HG03280 (cell line): ENCODE data around the gene ARHGAP9.
"Not testable (repeated sequence)": the region's sequence is repeated elsewhere in the genome, so short reads cannot be mapped to it uniquely, and the experiment has no call there.

ENCODE experiments used
- ATAC-seq: cut with Tn5 transposase; IDR thresholded peaks from one replicate; pipeline ENCODE4 v1.9.1; 2021; ENCODE audit warnings: mild to moderate bottlenecking, moderate library complexity; ENCODE audit not compliant: unreplicated experiment

ARHGAP9 gene

DNA sequence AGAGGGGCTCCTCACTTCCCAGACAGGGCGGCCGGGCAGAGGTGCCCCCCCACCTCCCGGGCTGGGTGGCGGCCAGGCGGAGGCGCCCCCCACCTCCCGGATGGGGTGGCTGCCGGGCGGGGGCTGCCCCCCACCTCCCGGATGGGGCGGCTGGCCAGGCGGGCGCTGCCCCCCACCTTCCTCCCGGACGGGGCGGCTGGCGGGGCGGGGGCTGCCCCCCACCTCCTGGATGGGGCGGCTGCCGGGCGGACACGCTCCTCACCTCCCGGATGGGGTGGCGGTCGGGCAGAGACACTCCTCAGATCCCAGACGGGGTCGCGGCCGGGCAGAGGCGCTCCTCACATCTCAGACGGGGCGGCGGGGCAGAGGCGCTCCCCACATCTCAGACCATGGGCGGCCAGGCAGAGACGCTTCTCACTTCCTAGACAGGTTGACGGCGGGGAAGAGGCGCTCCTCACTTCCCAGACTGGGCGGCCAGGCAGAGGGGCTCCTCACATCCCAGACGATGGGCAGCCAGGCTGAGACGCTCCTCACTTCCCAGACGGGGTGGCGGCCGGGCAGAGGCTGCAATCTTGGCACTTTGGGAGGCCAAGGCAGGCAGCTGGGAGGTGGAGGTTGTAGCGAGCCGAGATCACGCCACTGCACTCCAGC lies 15.5 kb upstream of the ARHGAP9 start:
- not testable (repeated sequence) for ATAC-seq

DNA sequence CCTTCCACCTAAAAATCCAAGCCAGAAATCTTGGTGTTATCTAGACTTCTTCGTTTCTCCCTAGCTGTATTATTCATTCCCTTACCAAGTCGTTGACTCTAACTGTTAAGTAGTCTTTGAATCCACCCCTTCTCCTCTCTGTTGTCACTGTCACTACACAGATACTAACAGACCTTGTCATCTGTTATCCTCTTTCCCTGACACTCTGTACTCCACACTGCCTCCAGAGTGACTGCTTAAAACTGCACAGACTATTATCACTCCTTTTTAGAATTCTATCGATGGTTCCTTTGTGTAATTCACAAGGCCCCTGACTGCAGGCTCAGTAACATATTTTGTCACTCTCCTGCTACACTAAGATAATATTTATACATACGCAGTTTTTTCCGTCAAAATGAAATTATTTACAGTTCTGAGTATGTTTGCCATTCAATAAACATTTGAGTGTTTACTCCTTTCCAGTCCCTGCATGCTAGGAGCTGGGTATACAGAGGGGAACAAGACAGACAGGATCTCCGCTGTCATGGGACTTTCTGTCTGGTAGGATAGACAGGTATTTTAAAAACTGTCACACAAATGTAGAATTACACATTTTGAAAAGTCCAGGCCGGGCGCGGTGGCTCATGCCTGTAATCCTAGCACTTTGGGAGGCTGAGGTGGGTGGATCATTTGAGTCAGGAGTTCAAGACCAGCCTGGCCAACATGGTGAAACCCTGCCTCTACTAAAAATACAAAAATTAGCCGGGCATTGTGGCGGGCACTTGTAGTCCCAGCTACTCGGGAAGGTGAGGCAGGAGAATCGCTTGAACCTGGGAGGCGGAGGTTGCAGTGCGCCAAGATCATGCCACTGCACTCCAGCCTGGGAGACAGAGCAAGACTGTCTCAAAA lies 12.0 kb upstream of the ARHGAP9 start:
- no peak for ATAC-seq

DNA sequence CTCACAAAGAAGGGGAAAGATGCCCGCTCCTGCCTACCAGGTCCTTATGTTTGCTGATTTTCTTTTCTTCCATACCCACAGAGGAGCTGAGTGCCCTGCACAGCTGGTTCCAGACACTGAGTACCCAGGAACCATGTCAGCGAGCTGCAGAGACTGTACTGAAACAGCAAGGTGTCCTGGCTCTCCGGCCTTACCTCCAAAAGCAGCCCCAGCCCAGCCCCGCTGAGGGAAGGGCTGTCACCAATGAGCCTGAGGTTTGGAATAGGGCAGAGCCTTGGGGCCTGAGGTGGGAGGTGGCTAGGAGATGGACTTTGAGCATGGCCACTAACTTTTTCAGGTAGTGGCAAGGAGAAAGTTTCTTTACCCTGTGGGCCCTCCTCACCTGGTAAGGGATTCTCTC lies 10.5 kb upstream of the ARHGAP9 start:
- no peak for ATAC-seq

DNA sequence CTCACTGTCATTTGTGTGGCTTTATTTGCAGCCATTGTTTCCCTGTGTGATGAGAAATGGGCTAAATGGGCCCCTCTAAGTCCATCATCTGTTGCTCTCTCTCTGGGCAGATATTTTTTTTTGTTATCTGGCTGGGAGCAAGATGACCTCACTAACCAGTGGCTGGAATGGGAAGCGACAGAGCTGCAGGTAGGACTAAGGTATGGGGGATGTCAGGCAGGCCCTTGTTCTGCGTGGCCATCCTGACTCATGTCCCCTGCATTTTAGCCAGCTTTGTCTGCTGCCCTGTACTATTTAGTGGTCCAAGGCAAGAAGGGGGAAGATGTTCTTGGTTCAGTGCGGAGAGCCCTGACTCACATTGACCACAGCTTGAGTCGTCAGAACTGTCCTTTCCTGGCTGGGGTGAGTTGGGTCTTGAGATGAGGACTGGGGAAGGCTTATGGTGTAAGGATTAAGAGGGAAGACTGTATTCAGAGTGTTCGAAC lies 9.5 kb upstream of the ARHGAP9 start:
- no peak for ATAC-seq

DNA sequence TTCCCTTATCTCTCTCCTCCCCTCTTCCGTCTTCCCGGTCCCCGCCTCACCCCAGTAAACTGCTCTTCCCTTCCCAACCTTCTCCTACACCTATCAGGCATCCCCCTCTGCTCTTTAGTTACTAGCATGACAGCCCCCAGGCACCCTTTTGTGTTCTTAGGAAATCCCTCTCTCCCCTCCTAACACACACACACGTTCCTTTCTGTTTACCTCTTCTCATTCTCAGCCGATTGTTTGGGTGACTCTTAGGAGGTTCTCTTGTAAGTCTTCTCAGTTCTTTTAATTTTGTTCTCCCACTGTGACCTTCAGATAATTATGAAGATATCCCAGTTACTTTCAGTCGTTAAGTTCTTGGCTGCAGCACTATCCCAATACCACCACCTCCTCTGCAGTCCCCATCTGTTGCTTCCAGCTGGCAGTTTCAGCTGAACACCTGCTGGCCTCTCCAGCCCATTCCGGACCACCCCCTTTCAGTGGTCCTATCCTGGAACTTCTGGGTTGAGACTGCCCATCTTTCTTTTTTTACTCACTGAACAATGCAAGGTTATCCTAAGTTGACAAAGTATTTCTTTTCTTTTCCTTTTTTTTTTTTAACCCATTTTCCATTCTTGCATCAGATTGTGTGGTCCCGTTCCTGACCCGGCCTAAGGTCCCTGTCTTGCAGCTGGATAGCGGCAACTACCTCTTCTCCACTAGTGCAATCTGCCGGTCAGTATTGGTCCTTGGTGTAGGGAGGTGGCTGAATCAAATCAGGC lies 8.9 kb upstream of the ARHGAP9 start:
- no peak for ATAC-seq

DNA sequence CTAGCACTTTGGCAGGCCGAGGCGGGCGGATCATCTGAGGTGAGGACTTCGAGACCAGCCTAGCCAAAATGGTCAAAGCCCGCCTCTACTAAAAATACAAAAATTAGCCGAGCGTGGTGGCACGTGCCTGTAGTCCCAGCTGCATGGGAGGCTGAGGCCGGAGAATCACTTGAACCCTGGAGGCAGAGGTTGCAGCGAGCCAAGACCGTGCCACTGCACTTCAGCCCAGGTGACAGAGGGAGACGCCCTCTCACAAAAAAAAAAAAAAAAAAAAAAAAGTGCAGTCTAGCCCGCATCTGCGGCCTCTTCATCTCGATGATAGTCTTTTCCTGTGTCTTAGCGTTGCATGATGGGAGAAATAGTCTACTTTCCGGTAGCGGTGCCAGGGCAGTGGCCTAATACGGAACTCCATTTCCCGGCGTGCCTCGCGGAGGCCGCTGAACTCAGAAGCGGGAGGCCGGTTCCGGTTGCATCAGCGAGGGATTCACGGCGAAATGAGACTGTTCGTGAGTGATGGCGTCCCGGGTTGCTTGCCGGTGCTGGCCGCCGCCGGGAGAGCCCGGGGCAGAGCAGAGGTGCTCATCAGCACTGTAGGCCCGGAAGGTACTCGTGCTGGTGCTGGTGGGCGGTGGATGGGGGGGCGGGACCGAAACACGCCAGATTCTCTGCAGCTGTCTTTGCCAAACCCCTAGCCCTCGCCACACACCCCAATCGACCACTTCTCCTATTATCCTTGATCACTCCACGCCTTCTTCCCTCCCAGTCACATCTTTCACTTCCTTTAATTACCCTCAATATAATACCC lies 8.1 kb upstream of the ARHGAP9 start, which contains the start of gene MARS1:
TSS of gene MARS1 (plus strand) at position 472 of the 805 bp plus-strand sequence. CDS start at position 495, 23 bp downstream.
- ATAC-seq: peak; percentile 97

DNA sequence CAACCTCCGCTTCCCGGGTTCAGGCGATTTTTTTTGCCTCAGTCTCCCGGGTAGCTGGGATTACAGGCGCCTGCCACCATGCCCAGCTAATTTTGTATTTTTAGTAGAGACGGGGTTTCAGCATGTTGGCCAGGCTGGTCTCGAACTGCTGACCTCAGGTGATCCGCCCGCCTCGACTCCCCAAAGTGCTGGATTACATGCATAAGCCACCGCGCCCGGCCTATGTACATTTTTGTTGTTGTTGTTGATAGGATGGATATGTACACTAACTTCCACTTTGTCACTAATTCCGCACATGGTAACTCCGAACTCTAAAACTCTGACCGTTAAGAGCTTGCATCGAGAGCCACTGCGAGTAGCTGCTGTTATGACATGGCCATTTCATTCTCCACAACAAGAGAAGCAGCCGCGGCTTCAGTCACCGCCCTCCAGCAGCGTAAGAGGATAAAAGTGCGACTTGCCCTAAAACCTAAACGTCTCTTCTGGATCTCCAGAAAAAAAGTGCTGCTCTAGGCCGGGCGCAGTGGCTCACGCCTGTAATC lies 7.5 kb upstream of the ARHGAP9 start:
- ATAC-seq: no peak

DNA sequence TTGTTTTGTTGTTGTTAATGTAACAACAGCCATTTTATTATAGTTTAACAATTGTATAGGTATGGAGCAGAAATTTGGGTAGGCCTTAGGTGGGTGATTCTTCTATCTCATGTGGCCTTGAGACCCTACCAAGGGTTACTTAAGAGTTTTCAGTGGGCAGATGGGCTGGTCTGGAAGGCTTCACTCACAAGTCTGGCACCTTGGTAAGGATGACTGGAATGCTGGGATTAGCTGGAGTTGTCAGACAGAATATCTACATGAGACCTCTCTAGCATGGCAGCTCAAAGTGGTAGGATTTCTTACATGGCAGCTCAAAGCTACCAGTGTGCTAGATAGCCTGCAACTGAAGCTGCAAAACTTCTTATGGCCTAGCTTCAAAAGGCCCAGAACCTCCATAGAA lies 6.0 kb upstream of the ARHGAP9 start:
- ATAC-seq: no peak

DNA sequence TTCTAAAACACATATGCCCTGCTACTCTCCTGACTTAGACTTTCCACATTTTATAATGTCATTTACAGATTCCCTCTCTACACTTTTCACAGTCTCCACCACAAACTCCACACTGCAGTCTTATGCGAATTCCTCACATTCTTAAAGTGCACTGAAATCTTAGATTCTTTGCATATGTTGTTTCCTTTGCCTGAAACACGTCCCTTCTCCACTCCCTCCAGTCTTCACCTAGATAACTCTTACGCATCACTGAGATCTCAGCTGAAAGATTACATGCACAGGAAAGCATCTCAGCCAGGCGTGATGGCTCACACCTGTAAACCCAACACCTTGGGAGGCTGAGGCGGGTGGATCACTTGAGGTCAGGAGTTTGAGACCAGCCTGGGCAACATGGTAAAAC lies 3.8 kb upstream of the ARHGAP9 start:
- no peak for ATAC-seq

DNA sequence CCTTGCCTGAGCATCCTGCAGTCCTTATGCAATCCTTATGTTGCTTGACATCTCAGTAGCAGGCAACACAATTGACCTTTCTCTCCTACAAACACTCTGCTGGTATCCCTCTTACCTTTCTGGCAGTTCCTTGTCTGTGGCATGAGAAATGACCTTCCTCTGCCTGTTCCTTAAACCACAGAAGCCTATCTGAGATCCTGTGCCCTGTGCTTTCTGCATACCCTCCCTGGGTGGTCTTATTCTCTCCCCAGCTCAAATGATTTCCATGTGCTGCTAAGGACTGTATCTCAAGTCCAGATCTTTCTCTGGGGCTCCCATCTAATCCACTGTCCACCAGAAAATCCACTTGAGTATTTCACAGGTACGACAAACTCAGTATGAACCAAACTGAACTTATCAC lies 2.0 kb upstream of the ARHGAP9 start:
- no peak for ATAC-seq

DNA sequence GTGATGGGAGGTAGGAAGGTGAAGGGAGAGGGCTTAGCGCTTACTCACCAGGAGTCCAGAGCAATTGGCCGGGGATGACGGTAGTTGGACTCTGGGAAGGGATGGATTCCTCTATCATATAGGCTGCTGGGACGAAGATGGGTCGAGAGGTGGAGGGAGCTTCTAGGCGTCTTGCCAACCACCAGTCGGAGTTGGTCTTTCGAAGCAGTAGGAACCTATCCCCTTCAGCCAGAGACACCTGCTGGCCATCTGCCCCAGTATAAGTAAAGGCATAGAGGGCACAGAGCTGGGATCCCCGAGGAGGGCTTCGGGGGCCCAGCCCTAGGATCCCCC lies 657 bp downstream of the ARHGAP9 start:
- ATAC-seq: no peak

DNA sequence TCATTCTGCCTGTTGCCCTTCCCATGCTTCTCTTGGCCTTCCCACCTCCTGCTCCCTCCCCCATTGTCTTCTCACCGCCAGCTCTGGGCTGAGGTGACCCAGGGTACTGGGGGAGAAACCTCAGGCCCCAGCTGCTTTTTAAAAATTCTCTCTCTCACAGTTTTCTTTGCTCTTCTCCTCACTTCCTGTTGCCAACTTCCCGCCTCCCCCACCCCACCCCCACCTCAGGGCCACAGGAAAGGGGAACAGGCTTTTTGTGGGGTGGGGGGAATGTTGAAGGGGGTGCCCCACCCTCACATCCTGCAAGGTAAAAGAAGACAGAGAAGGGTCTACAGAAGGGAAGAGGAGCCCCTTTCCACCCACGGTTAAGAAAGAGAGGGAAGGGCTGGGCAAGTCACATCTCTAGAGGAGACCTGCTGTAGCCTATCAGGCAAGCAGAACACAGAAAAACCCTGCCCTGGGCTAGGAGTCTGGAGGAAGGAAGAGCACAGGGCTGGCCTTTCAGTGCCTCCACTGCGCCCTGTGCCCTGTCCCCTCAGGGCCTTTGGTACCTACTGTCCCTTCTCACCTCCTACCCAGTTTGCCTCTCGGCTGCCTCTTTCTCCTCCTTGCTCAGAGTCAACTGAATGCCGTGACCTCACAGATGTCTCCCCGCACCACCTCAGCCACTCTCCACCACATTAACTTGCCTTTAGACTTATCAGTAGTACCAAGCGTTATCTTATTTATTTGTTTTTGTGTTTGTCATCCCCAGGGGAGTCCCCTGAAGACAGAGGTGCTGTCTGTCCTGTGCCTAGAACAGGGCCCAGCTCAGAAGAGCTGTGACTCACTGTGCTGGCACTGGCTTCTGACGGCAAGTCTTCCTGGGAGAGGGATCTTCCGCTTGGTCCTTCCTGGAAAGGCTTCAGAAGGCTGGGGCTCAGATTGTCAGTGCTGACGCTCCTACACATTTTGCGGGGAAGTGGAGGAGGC lies 1.7 kb downstream of the ARHGAP9 start:
- ATAC-seq: no peak

DNA sequence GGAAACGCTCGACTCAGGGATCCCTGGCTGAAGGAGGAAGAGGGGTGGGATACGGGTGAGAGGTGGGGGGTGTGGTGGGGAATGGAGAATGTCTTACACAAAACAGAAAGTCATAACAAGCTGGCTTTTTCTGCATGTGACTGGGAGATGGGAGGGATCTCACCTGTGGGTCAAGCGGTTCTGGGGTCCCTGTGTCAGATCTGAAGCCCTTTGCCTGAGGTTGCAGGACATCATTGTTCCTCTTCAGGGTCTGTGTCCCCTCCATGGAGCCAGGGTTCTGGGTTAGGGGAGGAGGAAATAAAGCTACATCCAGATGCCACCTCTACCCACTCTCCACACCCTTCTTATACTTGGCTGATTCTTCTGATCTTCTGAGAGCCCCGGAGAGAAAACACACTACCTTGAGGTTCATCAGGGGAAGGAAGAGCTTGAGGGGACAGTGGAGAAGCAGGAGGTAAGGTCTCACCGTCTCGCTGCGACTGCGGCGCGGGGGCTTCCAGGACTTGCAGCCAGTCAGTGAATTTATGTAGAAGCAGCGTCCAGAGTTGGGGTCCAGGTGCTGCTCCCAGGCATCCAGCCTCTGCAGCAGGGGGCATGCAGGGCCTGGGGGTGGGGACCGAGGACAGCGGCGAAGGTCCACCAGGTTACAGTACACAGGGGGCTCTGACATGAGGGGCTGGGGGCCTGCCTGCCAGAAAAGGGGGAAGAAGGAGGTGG lies 2.5 kb downstream of the ARHGAP9 start:
- ATAC-seq: no peak

DNA sequence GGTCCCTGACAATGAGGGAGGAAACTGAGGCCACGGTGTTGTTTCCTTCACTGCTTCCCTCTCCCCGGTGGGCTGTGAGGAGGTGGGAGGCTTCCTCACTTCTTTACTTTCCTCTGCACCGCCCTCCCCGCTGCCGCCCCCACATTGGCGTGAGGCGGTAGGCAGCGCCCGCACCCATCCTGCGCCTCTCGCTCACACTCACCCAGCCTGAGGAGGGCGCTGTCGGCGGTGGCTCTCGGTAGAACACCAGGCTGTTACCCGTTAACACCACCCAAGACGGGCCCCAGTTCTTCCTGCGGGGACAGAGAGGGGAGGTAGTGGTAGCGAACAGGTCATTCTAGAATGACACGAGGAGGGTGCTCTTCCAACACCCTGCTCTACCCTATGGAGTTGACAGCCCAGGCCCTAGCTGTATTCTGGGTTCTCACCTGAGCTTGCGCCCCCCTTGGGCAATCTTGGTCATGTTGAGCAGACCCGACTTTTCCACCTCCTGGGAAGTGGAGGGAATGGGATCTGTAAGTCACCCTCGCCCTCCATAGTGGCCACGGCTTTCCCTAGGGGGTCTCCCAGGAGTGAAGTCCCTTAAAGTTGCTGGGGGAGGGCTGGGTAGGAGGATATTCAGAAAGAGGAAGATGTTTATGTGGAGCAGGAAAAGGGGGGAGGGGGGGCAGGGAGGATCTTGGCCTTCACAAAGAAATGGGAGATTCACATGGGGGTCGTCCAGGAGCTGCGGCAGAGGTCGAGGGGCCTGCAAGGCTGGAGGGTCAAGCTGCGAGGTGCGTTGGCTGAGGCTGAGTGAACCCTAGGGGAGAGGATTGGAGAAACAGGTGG lies 3.3 kb downstream of the ARHGAP9 start:
- ATAC-seq: no peak

DNA sequence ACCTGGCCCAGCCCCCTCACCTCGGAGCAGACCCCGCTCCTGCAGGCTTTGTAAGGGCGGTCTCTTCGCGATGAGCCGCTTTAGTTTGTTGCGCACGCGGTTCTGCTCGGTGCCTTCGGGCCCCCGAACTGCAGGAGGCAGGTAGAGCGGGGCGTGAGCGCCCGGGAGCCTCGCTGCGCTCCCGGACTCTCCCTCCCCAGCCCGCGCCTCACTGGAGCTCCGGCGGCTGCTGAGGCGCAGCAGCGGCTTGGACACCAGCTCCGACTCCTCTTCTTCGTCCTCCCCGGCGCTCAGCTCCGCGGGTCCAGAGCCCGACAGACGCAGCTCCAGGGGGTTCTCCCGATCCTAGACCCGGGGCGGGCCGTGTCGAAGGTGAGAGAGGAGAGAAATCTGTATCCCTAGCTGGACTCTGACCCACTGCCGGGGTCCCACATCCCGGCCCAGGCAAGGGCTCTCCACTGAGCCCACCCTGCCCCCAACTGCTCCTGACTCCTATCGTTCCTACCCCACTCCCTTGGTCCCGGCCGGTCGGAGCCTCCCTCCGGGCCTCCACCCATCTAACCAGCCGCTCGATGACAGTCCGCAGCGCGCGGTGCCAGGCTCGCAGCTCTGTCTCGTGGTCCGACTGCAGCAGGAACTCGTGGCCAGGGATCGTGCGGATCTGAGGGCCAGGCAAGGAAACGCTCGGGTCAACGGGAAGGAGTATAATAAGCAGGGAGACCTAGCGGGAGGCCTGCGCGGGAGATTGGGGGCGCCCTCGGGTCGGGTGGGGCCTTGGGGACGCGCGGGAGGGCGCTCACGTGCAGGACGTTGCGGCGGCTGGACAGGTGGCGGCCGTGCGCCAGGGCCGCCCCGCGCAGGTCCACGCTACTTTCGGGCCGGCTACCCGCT lies 4.2 kb downstream of the ARHGAP9 start:
- ATAC-seq: no peak

DNA sequence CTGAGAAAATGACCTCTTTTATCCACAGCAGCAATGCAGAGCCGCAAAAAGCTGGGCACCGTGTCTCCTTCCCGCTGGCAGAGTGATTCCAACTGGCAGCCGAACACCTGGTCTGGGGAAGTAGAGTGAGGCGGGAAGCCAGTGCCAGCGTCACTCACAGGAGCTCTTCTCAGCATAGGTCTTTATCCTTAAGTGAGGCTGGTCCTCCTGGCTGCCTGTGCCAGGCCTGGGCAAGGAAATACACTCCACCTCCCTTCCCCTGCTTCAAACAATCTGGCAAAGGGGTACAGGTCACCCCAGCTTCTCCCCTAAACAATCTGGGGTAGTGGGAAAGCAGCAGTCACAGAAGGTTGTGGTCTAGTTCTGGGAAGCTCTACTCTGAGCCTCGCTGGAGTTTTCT lies 4.8 kb downstream of the ARHGAP9 start:
- no peak for ATAC-seq

DNA sequence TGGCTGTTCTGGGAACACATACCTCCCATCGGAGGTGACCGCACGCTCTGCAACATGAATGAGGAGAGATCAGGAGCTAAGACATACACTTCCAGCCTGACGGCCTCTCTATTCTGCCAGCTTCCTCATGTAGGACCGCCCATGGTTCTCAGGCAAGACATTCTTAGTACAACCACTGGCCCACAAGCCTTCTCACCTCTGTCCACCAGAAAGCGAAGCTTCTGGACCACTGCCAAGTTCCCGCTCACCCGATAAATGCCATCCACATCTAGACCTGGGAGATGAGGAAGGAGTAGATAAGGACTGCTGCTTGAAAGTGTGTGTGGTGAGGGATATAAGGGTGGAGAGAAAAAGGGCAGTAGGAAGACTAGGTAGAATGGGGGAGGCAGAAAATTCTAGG lies 5.2 kb downstream of the ARHGAP9 start:
- ATAC-seq: no peak
